Upper lobe of right lung (tissue), 1 donor: ENCODE data around the gene KLRD1. TPM values are rescaled to one million over a fixed set of nuclear protein-coding genes. Genes with fewer than 3 reads are reported as not detected.

Experiments used
- total RNA-seq: library from RNA; stranded (reverse); fragmentation: NEBNext Ultra II Directional; extraction: Animal tissue kit (Norgen Biotek cat#: 25700); gene quantifications from one replicate; pipeline ENCODE4 v1.2.1, GENCODE V29; 2021
- donor health status: DM: no; HTN: yes; CAD: no; lungs with severe emphysema.

KLRD1 gene
- total RNA-seq, 1 donor from 2014 or later: 13.3 TPM

Other genes with a start within 250 kb of the KLRD1 start
- gene CLEC1A, start 208.9 kb upstream of the KLRD1 start, total RNA-seq: 15.0 TPM
- gene CLEC7A, start 177.7 kb upstream of the KLRD1 start, total RNA-seq: 51.1 TPM
- gene OLR1, start 135.7 kb upstream of the KLRD1 start, total RNA-seq: 96.1 TPM
- 2.3 TPM for gene TMEM52B, start 128.8 kb upstream of the KLRD1 start, total RNA-seq
- 114 TPM for gene GABARAPL1, start 95.0 kb upstream of the KLRD1 start, total RNA-seq
- 8.1 TPM for gene KLRK1, start 82.2 kb downstream of the KLRD1 start, total RNA-seq
- 1.9 TPM for gene KLRC4, start 101.9 kb downstream of the KLRD1 start, total RNA-seq
- not detected for gene KLRC3, start 112.7 kb downstream of the KLRD1 start, total RNA-seq
- 2.8 TPM for gene KLRC2, start 128.1 kb downstream of the KLRD1 start, total RNA-seq
- gene KLRC1, start 145.5 kb downstream of the KLRD1 start, total RNA-seq: 2.5 TPM
- gene EIF2S3B, start 198.0 kb downstream of the KLRD1 start, total RNA-seq: 0.52 TPM